CMK (cell line): ENCODE measurements around the gene PADI1.

Experiments
- DNase-seq: peaks from one replicate; pipeline ENCODE4 v3.0.0-alpha.2; 2010; ENCODE audit warnings: low read depth

The PADI1 gene

DNA sequence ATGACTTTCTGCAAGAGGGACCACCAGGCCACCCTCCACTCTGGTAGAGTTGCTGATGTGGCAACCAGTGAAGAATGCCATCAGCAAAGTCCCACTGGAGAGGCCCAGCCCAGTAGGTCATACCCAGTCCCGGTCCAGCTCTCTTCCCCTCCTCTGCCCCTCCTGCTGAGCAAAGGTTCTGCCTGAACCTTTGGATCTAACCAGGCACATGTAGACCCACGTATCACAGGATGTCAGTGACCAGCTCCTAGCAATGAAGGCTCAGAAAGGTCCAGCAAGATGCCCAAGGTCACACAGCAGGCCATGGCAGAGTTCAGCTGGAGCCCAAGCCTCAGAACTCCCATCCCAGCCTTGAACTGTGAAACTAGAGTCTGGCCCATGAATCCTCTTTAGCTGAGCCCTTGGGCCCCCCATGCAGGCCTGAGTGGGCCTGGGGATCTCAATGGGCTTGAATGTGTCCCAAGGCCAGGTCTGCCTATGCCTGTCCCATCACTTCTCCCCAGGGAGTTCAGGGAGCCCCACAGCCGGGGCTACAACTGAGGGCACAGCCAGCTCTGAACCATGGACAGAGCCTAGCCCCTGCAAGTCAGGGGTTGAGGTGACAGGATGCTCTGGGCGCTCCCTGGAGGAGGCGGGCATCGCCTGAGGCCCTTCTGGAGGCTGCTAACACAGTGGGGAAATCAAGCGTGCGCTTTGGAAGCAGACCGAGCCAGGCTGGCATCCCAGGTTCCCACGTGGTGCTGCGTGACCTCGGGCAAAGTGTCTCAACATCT is 21.4 kb upstream of the PADI1 start:
- no peak for DNase-seq

DNA sequence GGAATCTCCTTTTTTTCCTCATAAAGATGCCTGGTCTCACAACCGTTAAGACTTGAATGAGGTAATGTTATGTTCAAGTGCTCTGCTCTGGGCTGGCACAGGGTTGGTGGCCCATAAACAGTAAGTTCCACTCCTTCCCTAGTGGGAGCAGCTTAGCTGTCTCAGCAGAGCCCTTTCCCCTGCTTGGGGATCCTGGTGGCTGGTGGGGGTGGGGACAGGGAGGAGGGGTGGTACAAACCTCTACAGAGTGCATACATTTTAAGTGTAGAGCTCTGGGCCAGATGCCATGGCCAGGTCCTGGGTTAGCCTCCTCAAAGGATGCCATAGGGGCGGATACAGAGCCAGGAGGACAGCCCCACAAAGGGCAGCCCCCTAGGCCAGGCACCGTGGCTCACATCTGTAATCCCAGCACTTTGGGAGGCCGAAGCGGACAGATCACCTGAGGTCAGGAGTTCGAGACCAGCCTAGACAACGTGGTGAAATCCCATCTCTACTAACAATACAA is 20.7 kb upstream of the PADI1 start:
- no peak for DNase-seq

DNA sequence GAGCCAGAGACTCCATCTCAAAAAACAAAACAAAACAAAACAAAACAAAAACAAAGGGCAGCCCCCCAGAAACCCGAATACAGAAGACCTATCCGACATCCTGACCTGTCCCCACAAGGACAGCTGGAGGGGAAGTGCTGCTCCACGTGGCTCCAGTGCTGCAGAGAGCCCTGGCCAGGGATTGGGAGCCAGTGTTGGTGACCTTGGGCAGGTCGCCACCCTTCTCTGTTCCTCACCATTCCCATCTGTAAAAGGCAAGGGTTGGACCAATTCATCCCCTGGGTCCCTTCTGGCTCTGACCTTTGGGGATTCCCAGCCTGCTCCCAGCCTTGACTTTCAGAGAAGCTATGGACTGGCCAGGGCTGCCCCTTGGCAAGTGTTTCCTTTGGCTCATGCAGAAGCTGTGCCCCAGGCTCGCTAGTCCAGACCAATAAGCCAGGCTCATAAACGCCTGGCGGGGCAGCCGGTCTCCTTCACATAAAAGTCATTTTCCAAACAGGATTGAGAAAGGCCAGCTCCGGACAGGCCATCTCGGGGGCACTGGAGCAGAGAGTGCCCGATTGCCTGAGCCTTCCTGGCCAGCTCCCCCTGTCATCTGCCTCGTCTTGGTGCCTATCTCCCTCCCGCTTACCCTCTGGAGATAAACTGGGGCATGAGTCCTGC is 20.0 kb upstream of the PADI1 start:
- DNase-seq = no peak

DNA sequence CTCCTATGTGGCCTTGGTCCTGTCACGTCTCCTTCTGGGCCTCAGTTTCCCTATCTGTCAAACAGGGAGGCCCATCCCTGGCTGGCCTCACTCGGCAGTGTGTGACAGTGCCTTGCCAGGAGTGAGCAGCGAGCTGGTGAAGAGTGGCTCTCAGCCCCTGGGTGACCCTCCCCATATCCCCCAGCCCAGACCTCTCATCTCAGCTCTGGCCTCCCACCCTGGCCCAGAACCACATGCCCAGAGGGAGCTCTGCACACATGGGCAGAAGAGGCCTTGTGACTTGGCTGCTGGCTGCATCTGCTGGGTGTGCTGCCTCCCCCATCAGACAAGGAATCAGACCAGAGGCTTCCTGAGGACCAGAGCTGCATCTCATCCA is 19.5 kb upstream of the PADI1 start:
- DNase-seq = no peak

DNA sequence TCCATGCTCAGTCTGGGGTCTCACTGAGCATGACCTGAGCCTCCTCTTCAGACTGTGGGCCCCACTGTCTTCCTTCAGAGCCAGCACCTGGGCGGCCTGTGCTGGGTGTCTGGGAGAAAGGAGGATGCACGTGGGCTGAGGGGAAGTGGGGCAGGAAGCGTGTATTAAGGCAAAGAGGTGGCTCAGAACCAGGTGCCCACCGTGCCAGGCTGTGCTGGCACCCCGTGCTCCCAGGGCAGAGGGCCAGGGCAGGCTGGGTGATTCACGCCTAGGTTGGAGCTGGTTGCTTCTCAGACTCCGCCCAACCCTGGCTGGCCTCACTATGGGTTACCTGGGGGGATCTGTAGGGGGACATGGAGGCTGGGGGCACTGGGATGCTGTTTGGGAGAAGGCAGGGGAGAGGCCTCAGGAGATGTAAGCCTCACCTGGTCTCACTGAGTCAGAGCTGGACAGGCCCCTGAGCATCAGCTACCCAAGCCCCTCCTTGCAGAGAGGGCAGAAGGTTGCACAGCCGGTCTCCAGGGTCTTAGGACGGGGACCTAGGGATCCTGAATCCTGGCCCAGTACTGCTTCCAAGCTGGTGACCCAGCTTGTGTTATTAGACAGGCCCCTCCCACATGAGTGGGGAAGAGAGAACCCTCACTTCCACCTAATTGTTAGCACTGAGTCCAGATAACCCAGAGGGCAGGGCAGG is 18.6 kb upstream of the PADI1 start:
- DNase-seq = no peak

DNA sequence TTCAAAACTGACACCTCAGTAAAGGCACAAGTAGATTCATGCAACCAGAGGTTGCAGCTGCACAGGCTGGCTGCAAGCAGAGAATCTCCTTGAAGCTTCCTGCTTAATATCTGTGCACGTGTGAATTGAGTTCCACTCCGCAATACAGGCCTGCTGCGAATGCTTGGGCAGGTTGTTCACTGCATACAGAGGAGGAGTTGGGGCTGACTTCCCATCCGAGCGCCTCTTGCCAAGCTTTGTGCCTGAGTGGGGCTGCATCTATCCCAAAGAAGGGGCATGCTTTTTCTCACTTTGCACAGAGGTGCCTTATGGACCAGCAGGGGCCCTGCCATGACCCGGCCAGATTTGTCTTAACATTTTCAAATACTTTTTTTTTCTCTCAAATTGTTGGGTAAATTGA is 17.9 kb upstream of the PADI1 start:
- no peak for DNase-seq

DNA sequence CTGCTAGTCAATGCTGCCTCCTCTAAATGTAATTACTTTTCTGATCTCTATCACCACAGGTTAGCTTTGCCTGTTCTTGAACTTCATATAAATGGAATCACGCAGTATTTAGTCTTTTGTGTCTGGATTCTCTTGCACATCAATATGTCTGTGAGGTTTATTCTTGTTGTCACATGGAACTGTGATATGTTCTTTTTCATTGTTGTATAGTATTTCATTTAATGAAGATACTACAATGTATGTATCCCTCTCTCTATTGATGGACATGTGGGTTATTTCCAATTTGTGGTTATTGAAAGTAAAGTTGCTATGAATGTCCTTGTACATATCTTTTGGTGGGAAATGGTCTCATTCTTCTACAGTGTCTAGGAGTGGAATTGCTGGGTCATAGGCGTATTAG is 16.7 kb upstream of the PADI1 start:
- DNase-seq = no peak

DNA sequence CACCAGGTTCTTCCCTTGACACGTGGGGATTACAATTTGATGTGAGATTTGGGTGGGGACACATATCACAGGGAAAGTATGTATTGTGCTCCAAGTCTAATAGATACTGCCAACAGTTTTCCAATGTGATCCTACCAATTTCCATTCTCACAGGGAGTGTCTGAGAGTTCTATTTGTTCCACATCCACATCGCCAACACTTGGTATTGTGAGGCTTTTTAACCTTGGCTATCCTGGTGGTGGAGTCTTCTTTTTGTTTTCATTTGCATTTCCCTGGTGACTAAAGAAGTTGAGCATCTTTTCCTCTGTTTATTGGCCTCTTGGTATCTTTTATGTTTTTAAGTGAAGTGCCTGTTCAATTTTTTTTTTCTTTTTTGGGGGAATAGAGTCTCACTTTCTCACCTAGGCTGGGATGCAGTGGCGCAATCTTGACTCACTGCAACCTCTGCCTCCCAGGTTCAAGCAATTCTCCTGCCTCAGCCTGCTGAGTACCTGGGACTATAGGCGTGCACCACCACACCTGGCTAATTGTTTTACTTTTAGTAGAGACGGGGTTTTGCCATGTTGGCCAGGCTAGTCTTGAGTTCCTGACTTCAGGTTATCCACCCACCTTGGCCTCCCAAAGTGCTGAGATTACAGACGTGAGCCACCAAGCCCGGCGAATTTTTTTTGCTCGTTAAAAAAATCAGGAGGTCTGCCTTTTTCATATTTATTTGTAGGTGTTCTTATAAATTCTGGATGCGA is 15.9 kb upstream of the PADI1 start:
- DNase-seq = no peak

DNA sequence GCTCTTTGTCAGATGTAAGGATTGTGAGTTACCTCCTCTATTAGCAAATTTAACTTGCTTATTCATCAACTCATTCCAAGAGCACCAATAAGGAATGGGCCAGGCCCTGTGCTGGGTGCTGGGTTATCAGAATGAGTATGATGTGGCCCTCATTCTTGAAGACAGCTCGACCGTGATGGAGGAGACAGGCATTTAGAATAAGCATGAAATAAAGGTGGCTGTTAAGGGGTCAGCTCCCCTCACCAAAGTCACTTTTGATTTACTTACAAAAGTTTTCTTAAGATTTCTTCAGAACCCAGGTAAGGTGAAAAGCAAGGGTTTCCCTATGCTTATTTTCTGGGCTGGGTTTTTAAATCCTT is 15.3 kb upstream of the PADI1 start:
- no peak for DNase-seq

DNA sequence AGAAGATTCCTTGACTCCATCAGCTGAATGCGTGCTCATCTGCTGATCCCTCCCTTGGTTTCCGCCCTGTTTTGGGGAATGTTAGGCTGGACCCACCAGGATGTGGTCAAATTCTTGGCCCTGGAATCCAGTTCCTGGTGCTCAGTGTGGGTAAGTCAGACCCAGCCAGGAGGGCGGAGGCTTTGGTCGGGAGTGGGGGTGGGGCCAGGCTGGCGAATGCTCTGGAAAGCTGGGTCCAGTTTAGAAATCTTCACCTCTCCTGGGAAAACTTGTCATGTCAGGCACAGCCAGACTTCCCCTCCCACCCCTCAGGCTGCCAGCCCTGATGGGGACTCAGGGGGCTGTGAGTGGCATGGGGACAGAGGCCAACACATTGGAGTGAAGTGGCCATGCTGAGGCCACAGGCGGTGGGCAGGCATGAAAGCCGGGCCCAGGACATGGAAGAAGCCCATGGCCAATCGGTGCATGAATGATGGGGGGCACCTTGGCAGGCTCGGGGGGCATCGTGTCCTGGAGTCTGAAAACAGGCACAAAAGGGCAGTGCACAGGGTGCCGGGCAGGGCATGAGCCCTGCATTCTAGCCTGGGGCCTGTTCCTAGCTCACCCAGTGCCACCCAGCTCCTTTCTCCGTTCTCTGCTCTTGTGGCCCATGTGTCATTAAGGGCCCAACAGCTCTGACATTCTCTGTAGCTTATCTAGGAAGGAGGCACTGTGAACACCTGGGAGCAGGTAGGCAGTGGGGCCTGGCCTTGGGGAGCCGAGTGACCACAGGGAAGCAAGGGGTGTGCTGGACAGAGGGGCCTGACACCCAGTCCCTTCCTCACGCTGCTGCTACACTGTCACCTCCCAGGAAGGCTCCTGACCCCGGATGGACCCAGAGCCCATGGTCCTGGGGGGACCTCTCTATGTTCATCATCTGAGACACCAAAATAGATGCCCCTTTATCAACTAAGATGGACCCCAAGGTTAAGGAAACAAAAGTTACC is 14.6 kb upstream of the PADI1 start:
- DNase-seq = no peak

DNA sequence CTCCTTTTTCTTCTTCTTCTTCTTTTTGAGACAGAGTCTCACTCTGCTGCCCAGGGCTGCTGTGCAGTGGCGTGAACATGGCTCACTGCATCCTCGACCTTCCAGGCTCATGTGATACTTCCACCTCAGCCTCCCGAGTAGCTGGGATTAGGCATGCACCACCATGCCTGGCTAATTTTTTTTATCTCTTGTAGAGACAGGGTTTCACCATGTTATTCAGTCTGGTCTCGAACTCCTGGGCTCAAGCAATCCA is 13.0 kb upstream of the PADI1 start:
- no peak for DNase-seq

DNA sequence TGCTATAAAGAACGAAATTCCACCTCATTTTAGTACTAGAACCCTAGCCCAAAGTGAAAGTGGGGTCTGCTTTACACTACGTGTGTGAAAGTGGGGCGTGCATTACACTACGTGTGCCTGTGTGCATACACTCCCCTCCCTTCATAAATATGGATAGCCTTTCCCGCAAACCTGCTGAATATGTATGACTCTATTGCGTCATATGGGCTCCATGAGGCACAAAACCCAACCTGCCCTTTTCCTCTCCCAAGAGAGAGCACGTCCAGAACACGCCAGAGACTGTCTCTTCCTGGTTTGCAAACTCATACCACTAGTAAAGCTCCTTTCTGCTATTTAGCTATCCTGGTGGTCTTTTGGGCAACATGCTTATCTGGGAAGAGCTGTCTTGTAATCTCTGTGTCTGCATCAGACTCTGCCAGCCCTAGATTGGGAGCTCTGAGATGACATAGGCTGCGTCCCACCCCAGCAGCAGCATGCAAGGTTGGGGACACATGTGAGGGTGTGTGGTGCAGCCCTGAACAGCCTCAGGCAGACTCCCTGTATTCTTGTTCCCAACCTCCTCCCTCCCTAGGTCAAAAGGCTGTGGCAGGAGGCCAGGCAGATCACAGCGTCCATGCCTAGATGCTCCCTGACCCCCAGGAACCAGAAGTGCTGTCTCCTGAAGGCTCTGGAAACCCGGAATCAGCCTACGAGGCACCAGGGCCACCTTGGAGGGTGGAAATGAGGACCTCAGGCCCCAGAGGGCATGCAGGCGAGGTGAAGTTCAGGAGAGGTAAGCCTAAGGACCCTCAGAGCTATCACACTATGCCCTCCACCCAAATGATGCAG is 12.3 kb upstream of the PADI1 start:
- DNase-seq = no peak

DNA sequence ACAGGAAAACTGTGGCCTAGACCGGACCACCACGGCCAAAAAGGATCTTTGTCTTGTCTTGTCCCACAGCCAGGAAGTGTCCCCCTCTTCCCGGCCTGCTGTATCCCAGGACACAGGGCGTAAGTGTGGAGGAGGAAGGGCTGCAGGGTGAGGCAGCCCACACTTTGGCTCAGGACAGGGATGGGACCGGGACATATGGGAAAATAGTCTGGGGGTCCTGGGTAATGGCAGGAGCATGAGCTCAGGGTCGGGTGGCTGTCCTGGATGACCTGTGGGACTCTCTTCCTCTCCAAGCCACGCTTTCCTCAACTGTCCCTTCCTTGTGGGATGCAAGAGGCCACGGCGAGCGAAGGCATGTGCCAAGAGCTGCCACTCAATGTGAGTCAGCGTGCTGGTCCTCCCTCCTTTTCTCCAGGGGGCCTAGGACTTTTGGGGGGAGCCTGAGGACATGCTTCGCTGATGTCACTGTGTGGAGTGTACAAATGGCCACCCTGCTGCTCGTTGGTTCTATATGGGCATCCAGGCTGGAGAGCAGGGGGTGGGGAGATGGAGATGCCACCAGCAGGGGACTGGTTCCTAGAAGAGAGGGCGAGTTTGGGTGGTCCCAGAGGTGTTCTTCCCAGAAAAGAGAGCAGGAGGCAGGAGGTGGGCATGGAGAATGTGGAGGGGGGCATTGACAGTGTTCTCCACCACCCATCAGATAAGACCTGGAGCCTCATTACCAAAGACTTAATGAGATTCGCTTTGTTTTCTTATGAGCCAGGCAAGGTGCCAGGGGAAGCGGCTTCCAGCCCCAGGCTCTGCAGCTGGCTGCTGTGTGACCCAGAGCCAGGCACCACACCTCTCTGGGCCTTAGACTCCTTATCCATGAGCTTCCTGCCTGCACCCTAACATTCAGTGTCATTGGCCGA is 11.5 kb upstream of the PADI1 start:
- no peak for DNase-seq

DNA sequence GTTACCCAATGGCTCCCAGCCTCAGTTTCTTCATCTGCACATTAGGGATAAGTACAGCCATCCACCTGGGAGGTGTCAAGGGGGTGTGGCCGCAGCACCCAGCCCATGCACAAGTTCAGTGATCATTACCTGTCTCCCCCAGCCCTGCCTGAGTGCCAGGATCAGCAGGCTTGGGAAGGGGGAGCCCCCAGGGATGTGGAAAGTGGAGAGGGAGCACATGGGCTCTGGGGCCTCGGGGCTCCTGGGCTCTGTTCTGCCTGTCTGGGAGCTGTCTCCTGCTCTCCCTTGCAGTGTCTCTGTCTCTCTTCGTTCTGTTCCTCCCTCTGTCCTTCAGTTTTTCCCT is 10.8 kb upstream of the PADI1 start:
- DNase-seq = no peak

DNA sequence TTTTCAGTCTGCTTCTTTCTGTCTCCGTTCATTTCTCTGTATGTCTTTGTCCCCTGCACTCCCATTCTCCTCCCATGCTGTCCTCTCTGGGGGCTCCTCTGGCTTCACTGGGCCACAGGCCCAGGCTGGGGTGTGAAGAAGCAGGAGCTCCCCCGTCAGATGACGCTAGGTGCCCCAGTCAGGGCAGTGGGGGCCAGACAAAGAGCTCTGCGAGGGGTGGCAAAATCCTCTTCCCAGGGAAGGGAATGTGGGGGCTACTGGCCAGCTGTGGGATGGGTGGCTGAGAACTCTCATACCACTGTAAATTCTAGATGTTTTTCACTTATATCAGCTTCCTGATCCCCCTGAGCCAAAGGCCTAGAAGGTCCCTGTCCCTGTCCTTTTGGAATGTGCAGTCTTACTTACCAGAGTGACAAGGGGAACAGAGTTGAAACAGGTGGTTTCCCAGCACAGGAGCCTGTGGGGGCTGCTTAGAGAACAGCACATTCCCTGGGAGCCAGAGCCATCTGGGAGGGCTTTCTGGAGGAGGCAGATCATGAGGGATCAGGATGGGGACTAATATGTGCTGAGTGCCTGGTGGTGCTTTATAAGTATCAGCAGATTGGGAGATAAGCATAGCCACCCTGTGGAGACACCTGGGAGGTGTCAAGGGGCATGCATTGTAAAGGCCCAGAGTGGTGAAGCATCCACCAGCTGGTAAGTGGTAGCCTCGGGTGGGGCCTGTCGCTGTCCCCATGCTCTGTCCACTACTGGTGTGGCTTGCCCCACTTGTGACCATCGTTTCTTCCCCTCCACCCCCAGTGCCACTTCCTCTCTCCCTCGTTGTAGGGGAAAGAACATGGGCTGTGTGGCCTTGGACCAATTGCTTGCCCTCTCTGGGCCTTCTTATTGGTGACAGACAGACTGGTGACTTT is 10.1 kb upstream of the PADI1 start:
- no peak for DNase-seq

DNA sequence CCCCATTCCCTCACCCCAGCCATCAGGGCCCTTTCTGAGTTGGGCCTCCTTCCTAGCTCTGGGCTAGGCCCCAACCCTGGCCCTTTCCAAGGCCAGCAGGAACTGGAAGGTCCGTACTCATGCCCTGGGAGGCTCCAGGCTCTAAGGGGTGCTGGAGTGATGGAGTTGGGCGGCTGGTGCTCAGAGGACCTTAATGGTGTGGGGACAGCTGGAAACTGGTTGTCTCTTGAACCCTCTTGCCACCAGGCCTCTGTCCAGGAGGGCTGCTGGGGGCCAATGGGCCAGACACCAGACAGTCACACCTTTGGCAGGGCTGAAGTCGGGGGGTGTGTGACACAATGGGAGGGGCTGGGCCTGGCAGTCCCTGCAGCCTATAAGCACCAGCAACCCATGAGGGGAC is 9.2 kb upstream of the PADI1 start:
- no peak for DNase-seq

DNA sequence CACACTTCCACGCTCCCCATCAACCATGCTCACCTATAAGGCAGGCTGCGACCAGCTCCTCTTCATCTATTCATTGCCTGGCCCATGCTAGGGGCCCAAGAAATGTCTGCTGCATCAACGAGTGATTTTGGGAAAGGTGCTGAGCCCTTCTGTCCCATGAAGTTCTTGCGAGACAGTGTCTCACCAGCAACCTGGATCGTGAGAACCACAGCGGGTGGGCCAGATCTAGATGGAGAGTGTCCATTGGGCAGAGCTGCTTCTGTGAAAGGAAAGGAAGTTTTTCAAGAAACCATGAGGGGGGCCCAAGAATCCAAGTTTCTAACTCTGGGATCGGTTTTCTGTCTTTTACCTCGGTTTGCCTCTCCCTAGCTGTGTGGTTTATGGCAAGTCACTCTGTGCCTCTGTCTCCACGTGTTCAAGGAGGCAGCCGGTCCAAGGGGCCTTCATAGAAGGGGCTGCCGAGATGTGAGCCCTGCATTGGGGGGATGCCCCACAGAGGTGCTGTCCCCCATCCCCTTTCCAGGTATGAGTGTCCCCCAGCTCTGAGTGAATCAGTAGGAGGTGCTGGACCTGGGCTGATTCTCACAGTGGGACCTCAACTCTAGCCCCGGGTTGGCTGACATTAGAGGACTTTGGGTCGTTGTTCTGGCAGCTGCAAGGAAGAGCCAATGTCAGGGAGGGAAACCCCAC is 8.3 kb upstream of the PADI1 start:
- no peak for DNase-seq

DNA sequence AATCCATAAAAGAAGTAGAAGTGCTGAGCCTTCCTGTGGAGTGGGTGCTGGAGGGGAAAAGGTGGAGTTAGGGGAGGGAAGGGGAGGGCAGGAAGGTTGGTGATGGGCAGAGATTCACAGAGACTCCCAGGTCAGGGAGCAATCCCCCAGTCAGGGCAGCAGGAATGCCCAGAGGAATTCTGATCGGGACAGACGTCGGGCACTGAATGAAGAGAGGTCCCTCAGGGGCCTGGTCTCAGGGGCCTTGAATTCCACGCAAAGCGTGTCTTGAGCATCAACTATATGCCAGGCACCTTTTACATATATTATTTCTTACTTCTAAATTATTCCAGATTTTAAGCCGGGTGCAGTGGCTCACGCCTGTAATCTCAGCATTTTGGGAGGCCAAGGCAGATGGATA is 7.2 kb upstream of the PADI1 start:
- no peak for DNase-seq
